Muscle of back (tissue), 11 donors: ENCODE measurements around the gene ATP9A. TPM values are rescaled to one million over a fixed set of nuclear protein-coding genes. Genes with fewer than 3 reads are reported as not detected.
"Not testable (repeated sequence)": the region's sequence is repeated elsewhere in the genome, so short reads cannot be mapped to it uniquely, and the experiment has no call there.

Experiments used
- DNase-seq, 3 donors: peaks; one replicate each; pipeline versions ENCODE4 v3.0.0 to v3.0.0-alpha.2; 2013
- polyA plus RNA-seq, 10 donors: library from polyadenylated mRNA; unstranded; fragments of 120-200 nt; gene quantifications; one replicate each; pipeline ENCODE4 v1.2.1, GENCODE V29; 2013; ENCODE audit not compliant: insufficient read length in 10 of 10

Gene ATP9A
- polyA plus RNA-seq, 10 donors, result 45.9 to 97.3 (median 59.9) TPM

GRCh38 chr20:51660672-51661608 lies 107.2 kb downstream of the ATP9A start:
- DNase-seq, result peak in 1 of 3 donors; percentile 90

- no peak for DNase-seq
These were observed 108.6 kb downstream of the ATP9A start for GRCh38 chr20:51659491-51660050.

GRCh38 chr20:51656726-51657260 lies 111.4 kb downstream of the ATP9A start:
- DNase-seq, result no peak

- DNase-seq, result not testable (repeated sequence)
These were observed 112.1 kb downstream of the ATP9A start for GRCh38 chr20:51656089-51656488.

- no peak for DNase-seq
These were observed 113.7 kb downstream of the ATP9A start for GRCh38 chr20:51654495-51654894.

- DNase-seq, result no peak
These were observed 114.1 kb downstream of the ATP9A start for GRCh38 chr20:51654060-51654459.

GRCh38 chr20:51653226-51653625 lies 115.0 kb downstream of the ATP9A start:
- no peak for DNase-seq

GRCh38 chr20:51651921-51652549 lies 116.2 kb downstream of the ATP9A start:
- DNase-seq, result peak in 2 of 3 donors; percentile 11 to 46

GRCh38 chr20:51650685-51651134 lies 117.5 kb downstream of the ATP9A start:
- DNase-seq, result peak in 2 of 3 donors; percentile 33 to 38

GRCh38 chr20:51648571-51648947 lies 119.6 kb downstream of the ATP9A start:
- no peak for DNase-seq

GRCh38 chr20:51647674-51648570 lies 120.3 kb downstream of the ATP9A start:
- DNase-seq, result no peak

GRCh38 chr20:51643810-51644209 lies 124.4 kb downstream of the ATP9A start:
- not testable (repeated sequence) for DNase-seq

GRCh38 chr20:51643390-51643789 lies 124.8 kb downstream of the ATP9A start:
- no peak for DNase-seq

- DNase-seq, result no peak
These were observed 126.3 kb downstream of the ATP9A start for GRCh38 chr20:51641866-51642265.

- no peak for DNase-seq
These were observed 127.4 kb downstream of the ATP9A start for GRCh38 chr20:51640743-51641142.

- peak in 2 of 3 donors; percentile 62 to 78 for DNase-seq
These were observed 128.9 kb downstream of the ATP9A start for GRCh38 chr20:51639206-51639832.

- DNase-seq, result no peak
These were observed 130.9 kb downstream of the ATP9A start for GRCh38 chr20:51637241-51637640.

- DNase-seq, result no peak
These were observed 132.1 kb downstream of the ATP9A start for GRCh38 chr20:51636123-51636522.

GRCh38 chr20:51635680-51636079 lies 132.5 kb downstream of the ATP9A start:
- DNase-seq, result no peak

GRCh38 chr20:51634877-51635276 lies 133.3 kb downstream of the ATP9A start:
- DNase-seq, result no peak

GRCh38 chr20:51634257-51634656 lies 133.9 kb downstream of the ATP9A start:
- peak in 1 of 3 donors; percentile 75 for DNase-seq
